Mesenchymal stem cell (in vitro differentiated cells and primary cell): Measurements from ENCODE around the gene AGAP3.
A peak's percentile ranks its signal among the peaks of the same experiment; 100 is the strongest.

Experiments
- DNase-seq: peaks from one replicate; pipeline ENCODE4 v3.0.0-alpha.2; 2013
- H2AFZ ChIP-seq: one replicate; pipeline ENCODE4 v1.6.1; 2013; ENCODE audit warnings: low read depth, mild to moderate bottlenecking, control low read depth, inconsistent platforms, low read length, moderate library complexity
- H2AK5ac ChIP-seq: 2 replicates; pipeline ENCODE4 v1.6.1; 2013; ENCODE audit warnings: low read length, moderate library complexity, mild to moderate bottlenecking, inconsistent platforms; ENCODE audit not compliant: severe bottlenecking
- H2BK120ac ChIP-seq: one replicate; pipeline ENCODE4 v1.6.1; 2013; ENCODE audit warnings: low read depth, mild to moderate bottlenecking, inconsistent platforms, low read length, moderate library complexity
- H2BK12ac ChIP-seq, 2 experiments: one replicate each; pipeline ENCODE4 v1.6.1; 2013; ENCODE audit warnings: inconsistent platforms in 2 of 2, low read length in 2 of 2, mild to moderate bottlenecking in 2 of 2, moderate library complexity in 2 of 2, control low read depth in 1 of 2
- H2BK15ac ChIP-seq: one replicate; pipeline ENCODE4 v1.6.1; 2013; ENCODE audit warnings: mild to moderate bottlenecking, low read depth, inconsistent platforms; ENCODE audit not compliant: poor library complexity, severe bottlenecking
- H2BK5ac ChIP-seq: 2 replicates; pipeline ENCODE4 v1.6.1; 2013; ENCODE audit warnings: low read depth, mild to moderate bottlenecking, low read length, control low read depth, inconsistent platforms; ENCODE audit not compliant: poor library complexity, severe bottlenecking
- H3K14ac ChIP-seq, 2 experiments: one replicate each; pipeline ENCODE4 v1.6.1; 2013; ENCODE audit warnings: inconsistent platforms in 2 of 2, low read length in 2 of 2, control low read depth in 1 of 2, mild to moderate bottlenecking in 1 of 2, moderate library complexity in 1 of 2
- H3K18ac ChIP-seq, 2 experiments: one replicate each; pipeline ENCODE4 v1.6.1; 2013; ENCODE audit warnings: inconsistent platforms in 2 of 2, low read length in 2 of 2, control low read depth in 1 of 2, low read depth in 1 of 2, mild to moderate bottlenecking in 1 of 2
- H3K23ac ChIP-seq, 2 experiments: one replicate each; pipeline ENCODE4 v1.6.1; 2013; ENCODE audit warnings: inconsistent platforms in 2 of 2, low read length in 2 of 2, mild to moderate bottlenecking in 2 of 2, moderate library complexity in 2 of 2, control low read depth in 1 of 2
- H3K27ac ChIP-seq: 2 replicates; pipeline ENCODE4 v1.5.1; 2013; ENCODE audit warnings: mild to moderate bottlenecking, moderate library complexity, low read length, control low read depth, inconsistent platforms; ENCODE audit not compliant: poor library complexity, severe bottlenecking
- H3K27me3 ChIP-seq, 2 experiments: 2 replicates each; pipeline versions ENCODE4 v1.6.1 to v1.7.0; 2013; ENCODE audit warnings: low read length in 2 of 2, mild to moderate bottlenecking in 2 of 2, moderate library complexity in 2 of 2, control low read depth in 1 of 2, inconsistent platforms in 1 of 2; ENCODE audit not compliant: control insufficient read depth in 1 of 2, insufficient read depth in 1 of 2
- H3K36me3 ChIP-seq, 2 experiments: 2 replicates each; pipeline versions ENCODE4 v1.6.1 to v1.7.0; 2013; ENCODE audit warnings: low read length in 2 of 2, control low read depth in 1 of 2, inconsistent platforms in 1 of 2, low read depth in 1 of 2, mild to moderate bottlenecking in 1 of 2; ENCODE audit not compliant: insufficient read depth in 2 of 2, control insufficient read depth in 1 of 2
- H3K4ac ChIP-seq, 2 experiments: one replicate each; pipeline ENCODE4 v1.6.1; 2013; ENCODE audit warnings: inconsistent platforms in 2 of 2, low read length in 2 of 2, mild to moderate bottlenecking in 2 of 2, moderate library complexity in 2 of 2, control low read depth in 1 of 2, low read depth in 1 of 2
- H3K4me1 ChIP-seq: 2 replicates; pipeline ENCODE4 v1.6.1; 2013; ENCODE audit warnings: low read depth, low read length, control low read depth; ENCODE audit not compliant: control insufficient read depth, insufficient read depth
- H3K4me2 ChIP-seq: 2 replicates; pipeline ENCODE4 v1.6.1; 2013; ENCODE audit warnings: low read length, mild to moderate bottlenecking, inconsistent platforms; ENCODE audit not compliant: poor library complexity, severe bottlenecking
- H3K4me3 ChIP-seq, 2 experiments: 2 replicates each; pipeline versions ENCODE4 v1.5.1 to v1.7.0; 2013; ENCODE audit warnings: low read length in 2 of 2, mild to moderate bottlenecking in 2 of 2, control low read depth in 1 of 2, low read depth in 1 of 2; ENCODE audit not compliant: insufficient read depth in 1 of 2
- H3K79me1 ChIP-seq: replicated peaks from 2 replicates; pipeline ENCODE4 v1.6.1; 2013; ENCODE audit warnings: mild to moderate bottlenecking, control low read depth, low read length, inconsistent platforms; ENCODE audit not compliant: poor library complexity, severe bottlenecking
- H3K9ac ChIP-seq: 2 replicates; pipeline ENCODE4 v1.7.0; 2013; ENCODE audit warnings: mild to moderate bottlenecking, low read length, moderate library complexity
- H3K9me3 ChIP-seq: 2 replicates; pipeline ENCODE4 v1.7.0; 2013; ENCODE audit warnings: mild to moderate bottlenecking, low read length; ENCODE audit not compliant: control insufficient read depth
- H4K8ac ChIP-seq: one replicate; pipeline ENCODE4 v1.6.1; 2013; ENCODE audit warnings: inconsistent platforms, mild to moderate bottlenecking, low read length, moderate library complexity
- H4K91ac ChIP-seq: one replicate; pipeline ENCODE4 v1.6.1; 2013; ENCODE audit warnings: mild to moderate bottlenecking, low read length, inconsistent platforms
- WGBS: methylation state at CpG from one replicate; pipeline ENCODE4 v1.1.7; 2013; ENCODE audit warnings: mixed read lengths; 5-methylcytosine and 5-hydroxymethylcytosine counted together

AGAP3 gene

GRCh38 chr7:151104411-151105235 is 18.3 kb downstream of the AGAP3 start:
- H3K18ac ChIP-seq: no peak overlapping the region
- H4K91ac ChIP-seq: no peak overlapping the region
- H3K23ac ChIP-seq: no peak overlapping the region
- H3K36me3 ChIP-seq: peaks cover 3 to 28% of the 10 kb centered on the region in 2 experiments
- peaks cover 47% of the 10 kb centered on the region for H3K79me1 ChIP-seq
- H3K27ac ChIP-seq: no peak overlapping the region
- no peak overlapping the region for H4K8ac ChIP-seq
- no peak overlapping the region for H2BK12ac ChIP-seq
- H2BK15ac ChIP-seq: no peak overlapping the region
- H3K14ac ChIP-seq: no peak overlapping the region
- no peak overlapping the region for H3K4ac ChIP-seq
- H2BK120ac ChIP-seq: no peak overlapping the region
- H3K9ac ChIP-seq: peak overlapping the region; percentile 41
- 78% methylated on average over 22 of the region's 23 CpGs for WGBS
- H3K4me3 ChIP-seq: no peak overlapping the region
- H3K9me3 ChIP-seq: no peaks in the 10 kb centered on the region
- peaks cover 28% of the 10 kb centered on the region for H3K4me1 ChIP-seq
- no peak overlapping the region for H2BK5ac ChIP-seq
- H2AK5ac ChIP-seq: no peak overlapping the region
- no peaks in the 10 kb centered on the region for H3K27me3 ChIP-seq
- no peak overlapping the region for H2AFZ ChIP-seq
- no peak for DNase-seq
- no peak overlapping the region for H3K4me2 ChIP-seq

- no peak overlapping the region for H2AFZ ChIP-seq
- H3K27ac ChIP-seq: no peak overlapping the region
- H3K14ac ChIP-seq: no peak overlapping the region
- H3K9ac ChIP-seq: peak overlapping the region; percentile 38
- H3K27me3 ChIP-seq: no peaks in the 10 kb centered on the region
- H2BK12ac ChIP-seq: no peak overlapping the region
- H3K36me3 ChIP-seq: peaks cover 3 to 26% of the 10 kb centered on the region in 2 experiments
- no peak overlapping the region for H4K8ac ChIP-seq
- no peak overlapping the region for H2BK15ac ChIP-seq
- peaks cover 50% of the 10 kb centered on the region for H3K79me1 ChIP-seq
- no peak overlapping the region for H3K4me2 ChIP-seq
- no peak overlapping the region for H4K91ac ChIP-seq
- whole genome bisulfite sequencing: 93% methylated on average over 10 of the region's 10 CpGs
- H3K9me3 ChIP-seq: no peaks in the 10 kb centered on the region
- no peak overlapping the region for H2AK5ac ChIP-seq
- no peak for DNase-seq
- no peak overlapping the region for H3K4me3 ChIP-seq
- no peak overlapping the region for H3K18ac ChIP-seq
- no peak overlapping the region for H3K4ac ChIP-seq
- H2BK5ac ChIP-seq: no peak overlapping the region
- peaks cover 23% of the 10 kb centered on the region for H3K4me1 ChIP-seq
- no peak overlapping the region for H3K23ac ChIP-seq
- H2BK120ac ChIP-seq: no peak overlapping the region
Observed at GRCh38 chr7:151107882-151108281, 21.6 kb downstream of the AGAP3 start.

GRCh38 chr7:151109094-151110048 is 23.1 kb downstream of the AGAP3 start:
- H4K8ac ChIP-seq: no peak overlapping the region
- H3K27ac ChIP-seq: no peak overlapping the region
- no peak overlapping the region for H2BK120ac ChIP-seq
- H3K14ac ChIP-seq: no peak overlapping the region
- H2BK5ac ChIP-seq: no peak overlapping the region
- no peak overlapping the region for H3K18ac ChIP-seq
- no peak overlapping the region for H3K4ac ChIP-seq
- H3K23ac ChIP-seq: no peak overlapping the region
- H4K91ac ChIP-seq: peak overlapping the region; percentile 22
- H3K4me3 ChIP-seq: peak overlapping the region in 1 of 2 experiments; percentile 30
- peak; percentile 74 for DNase-seq
- peaks cover 3 to 26% of the 10 kb centered on the region in 2 experiments for H3K36me3 ChIP-seq
- 63% methylated on average over 14 of the region's 15 CpGs for WGBS
- H2BK12ac ChIP-seq: no peak overlapping the region
- H3K27me3 ChIP-seq: no peaks in the 10 kb centered on the region
- no peaks in the 10 kb centered on the region for H3K9me3 ChIP-seq
- no peak overlapping the region for H2BK15ac ChIP-seq
- H2AFZ ChIP-seq: no peak overlapping the region
- no peak overlapping the region for H2AK5ac ChIP-seq
- H3K9ac ChIP-seq: peak overlapping the region; percentile 78
- H3K4me2 ChIP-seq: no peak overlapping the region
- H3K4me1 ChIP-seq: peaks cover 36% of the 10 kb centered on the region
- H3K79me1 ChIP-seq: peaks cover 46% of the 10 kb centered on the region
